Upper lobe of left lung (tissue), 6 donors: ENCODE measurements around the gene XCR1. TPM values are rescaled to one million over a fixed set of nuclear protein-coding genes. Genes with fewer than 3 reads are reported as not detected.

Experiments
- ATAC-seq, 2 donors: fragments of 200-7000 bp; cut with Tn5 transposase; one replicate each; pipeline ENCODE4 v1.9.1; 2022; ENCODE audit warnings: mild to moderate bottlenecking in 2 of 2, moderate library complexity in 2 of 2; ENCODE audit not compliant: low FRiP score in 2 of 2
- DNase-seq, 2 donors: peaks; one replicate each; pipeline ENCODE4 v3.0.0-alpha.2; 2019 to 2020
- H3K27ac ChIP-seq, 4 donors: fragments of 200-600 bp; sonication (generic); one replicate each; pipeline ENCODE4 v1.5.1; 2016 to 2019
- H3K27me3 ChIP-seq, 4 donors: fragments of 200-600 bp; sonication (generic); one replicate each; pipeline ENCODE4 v1.5.1; 2017 to 2019
- H3K36me3 ChIP-seq, 4 donors: fragments of 200-600 bp; sonication (generic); one replicate each; pipeline ENCODE4 v1.5.1; 2016 to 2019
- H3K4me1 ChIP-seq, 4 donors: fragments of 200-600 bp; sonication (generic); one replicate each; pipeline ENCODE4 v1.5.1; 2018 to 2019
- H3K4me3 ChIP-seq, 4 donors: fragments of 200-600 bp; sonication (generic); one replicate each; pipeline ENCODE4 v1.5.1; 2017 to 2019; ENCODE audit warnings: mild to moderate bottlenecking in 2 of 4, moderate library complexity in 1 of 4
- H3K9me3 ChIP-seq, 4 donors: fragments of 200-600 bp; sonication (generic); one replicate each; pipeline ENCODE4 v1.5.1; 2018 to 2019
- EP300 ChIP-seq, 4 donors: sonication (generic); formaldehyde crosslinking; IDR thresholded peaks; one replicate each; pipeline ENCODE4 v1.5.1; 2017; ENCODE audit warnings: antibody characterized with exemption in 4 of 4, control low read depth in 2 of 4
- POLR2A ChIP-seq, 4 donors: fragments of 450-650 bp; IDR thresholded peaks; one replicate each; pipeline ENCODE4 v1.5.1; 2016 to 2017; ENCODE audit warnings: antibody characterized with exemption in 4 of 4, mild to moderate bottlenecking in 2 of 4
- POLR2AphosphoS5 ChIP-seq, 2 donors: sonication (generic); formaldehyde crosslinking; IDR thresholded peaks; one replicate each; pipeline ENCODE4 v1.5.1; 2017; ENCODE audit warnings: antibody characterized with exemption in 2 of 2
- WGBS, 2 donors: methylation state at CpG; one replicate each; pipeline ENCODE4 v1.1.5; 2017 to 2018; 5-methylcytosine and 5-hydroxymethylcytosine counted together
- total RNA-seq, 6 donors: library from RNA; depleted of rRNA in 4 of 6; stranded (reverse); fragments of >200 nt in 4 of 6; gene quantifications; one replicate each; pipeline versions ENCODE4 v1.1.0 to v1.2.1, GENCODE V29; 2016 to 2021
- TF ChIP-seq, protein P1 (sequence below), 6 experiments: fragments of 450-650 bp in 4 of 6; fragments of 200-600 bp in 2 of 6; sonication (generic) in 2 of 6; IDR thresholded peaks; one replicate each; pipeline ENCODE4 v1.5.1; 2016 to 2019; ENCODE audit warnings: antibody characterized with exemption in 6 of 6
- donor health status: DM: no; HTN: no; CAD: no; lungs with moderate emphysema.
- donor health status: DM: no; HTN: yes; CAD: no; lungs with severe emphysema.

XCR1 gene
- total RNA-seq, 6 donors from 2014 or later, result 0.15 to 0.47 (median 0.28) TPM; not detected in 2

- no peak for TF ChIP-seq POLR2AphosphoS5 (IDR thresholded peaks at IDR 0.05)
- no peak for TF ChIP-seq POLR2A (IDR thresholded peaks at IDR 0.05)
- TF ChIP-seq, protein P1, sequence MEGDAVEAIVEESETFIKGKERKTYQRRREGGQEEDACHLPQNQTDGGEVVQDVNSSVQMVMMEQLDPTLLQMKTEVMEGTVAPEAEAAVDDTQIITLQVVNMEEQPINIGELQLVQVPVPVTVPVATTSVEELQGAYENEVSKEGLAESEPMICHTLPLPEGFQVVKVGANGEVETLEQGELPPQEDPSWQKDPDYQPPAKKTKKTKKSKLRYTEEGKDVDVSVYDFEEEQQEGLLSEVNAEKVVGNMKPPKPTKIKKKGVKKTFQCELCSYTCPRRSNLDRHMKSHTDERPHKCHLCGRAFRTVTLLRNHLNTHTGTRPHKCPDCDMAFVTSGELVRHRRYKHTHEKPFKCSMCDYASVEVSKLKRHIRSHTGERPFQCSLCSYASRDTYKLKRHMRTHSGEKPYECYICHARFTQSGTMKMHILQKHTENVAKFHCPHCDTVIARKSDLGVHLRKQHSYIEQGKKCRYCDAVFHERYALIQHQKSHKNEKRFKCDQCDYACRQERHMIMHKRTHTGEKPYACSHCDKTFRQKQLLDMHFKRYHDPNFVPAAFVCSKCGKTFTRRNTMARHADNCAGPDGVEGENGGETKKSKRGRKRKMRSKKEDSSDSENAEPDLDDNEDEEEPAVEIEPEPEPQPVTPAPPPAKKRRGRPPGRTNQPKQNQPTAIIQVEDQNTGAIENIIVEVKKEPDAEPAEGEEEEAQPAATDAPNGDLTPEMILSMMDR (IDR thresholded peaks at IDR 0.05), result no peak
- no peak for TF ChIP-seq EP300 (IDR thresholded peaks at IDR 0.05)
- H3K27ac ChIP-seq, result no peak overlapping the region
- no peaks in the 10 kb centered on the region for H3K9me3 ChIP-seq
- 45 to 53% methylated on average over 4 of the region's 4 CpGs for WGBS, 2 donors
- ATAC-seq (no peak), DNase-seq (no peak)
- peaks cover 0 to 6% (median 2%) of the 10 kb centered on the region in 4 donors for H3K4me1 ChIP-seq
- no peaks in the 10 kb centered on the region for H3K27me3 ChIP-seq
- no peak overlapping the region for H3K4me3 ChIP-seq
- H3K36me3 ChIP-seq, result no peaks in the 10 kb centered on the region
These were observed 41.2 kb upstream of the XCR1 start for GRCh38 chr3:46068501-46068900.

DNA sequence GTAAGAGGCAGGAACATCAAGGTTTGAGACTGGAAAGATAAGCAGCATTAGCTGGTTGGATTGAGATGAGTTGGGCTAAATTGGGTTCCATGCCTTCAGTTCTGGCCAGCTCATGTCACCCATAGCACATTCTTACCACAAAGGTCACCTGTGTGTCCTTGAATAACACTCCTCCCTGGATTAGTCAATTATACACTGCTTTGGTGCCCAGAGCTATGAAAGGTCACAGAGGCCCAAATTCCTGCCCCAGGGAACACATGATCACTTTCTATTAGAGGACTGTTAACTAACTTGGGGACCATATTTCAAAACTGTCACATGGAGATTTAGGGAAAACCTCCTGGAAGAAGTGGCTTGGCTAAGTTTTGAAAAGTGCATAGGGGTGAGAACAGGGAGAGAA, 40.1 kb upstream of the XCR1 start:
- Histone ChIP-seq H3K4me1 (peaks cover 0 to 7% (median 5%) of the 10 kb centered on the region in 4 donors), H3K27me3 (no peaks in the 10 kb centered on the region), H3K36me3 (no peaks in the 10 kb centered on the region), H3K4me3 (no peak overlapping the region), H3K9me3 (no peaks in the 10 kb centered on the region), H3K27ac (peak overlapping the region in 1 of 4 donors; percentile 22)
- TF ChIP-seq EP300 (IDR thresholded peaks at IDR 0.05), result no peak
- ATAC-seq (no peak), DNase-seq (no peak)

DNA sequence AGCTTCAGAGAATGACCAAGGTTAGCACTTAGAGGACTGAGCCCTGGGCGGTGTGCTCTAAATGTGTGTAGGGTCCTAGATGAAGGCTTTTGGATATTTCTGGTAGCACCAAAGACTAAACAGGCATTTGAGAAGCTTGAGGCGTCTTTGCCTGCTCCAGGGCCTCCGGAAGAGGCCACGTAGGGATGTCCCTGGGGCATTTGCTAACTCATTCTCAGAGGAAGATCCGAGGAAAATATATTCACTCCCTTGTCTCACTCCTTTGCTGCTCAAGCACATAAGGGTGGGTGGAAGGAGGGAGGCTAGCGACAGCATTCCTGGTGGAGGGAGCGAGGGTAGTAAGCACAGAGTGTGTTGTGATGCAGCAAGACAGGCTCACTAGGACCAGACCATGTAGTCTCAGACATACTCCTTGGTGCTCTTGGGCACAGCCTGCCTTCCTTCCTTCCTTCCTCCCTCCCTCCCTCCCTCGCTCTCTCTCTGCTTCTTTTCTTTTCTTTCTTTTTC, 38.5 kb upstream of the XCR1 start:
- ATAC-seq (peak in 1 of 2 donors; percentile 44), DNase-seq (no peak)
- WGBS, 2 donors, result 78 to 82% methylated on average over 8 of the region's 8 CpGs
- TF ChIP-seq POLR2A (IDR thresholded peaks at IDR 0.05), result no peak
- TF ChIP-seq, protein P1 (IDR thresholded peaks at IDR 0.05), result no peak
- TF ChIP-seq EP300 (IDR thresholded peaks at IDR 0.05), result no peak
- Histone ChIP-seq H3K27ac (no peak overlapping the region), H3K9me3 (no peaks in the 10 kb centered on the region), H3K4me1 (peaks cover 0 to 7% (median 5%) of the 10 kb centered on the region in 4 donors), H3K27me3 (no peaks in the 10 kb centered on the region), H3K4me3 (no peak overlapping the region), H3K36me3 (no peaks in the 10 kb centered on the region)

- Histone ChIP-seq H3K4me3 (no peak overlapping the region), H3K27me3 (no peaks in the 10 kb centered on the region), H3K4me1 (peaks cover 0 to 7% (median 5%) of the 10 kb centered on the region in 4 donors), H3K27ac (no peak overlapping the region), H3K36me3 (no peaks in the 10 kb centered on the region), H3K9me3 (no peaks in the 10 kb centered on the region)
- TF ChIP-seq POLR2AphosphoS5 (IDR thresholded peaks at IDR 0.05), result no peak
- TF ChIP-seq EP300 (IDR thresholded peaks at IDR 0.05), result no peak
- TF ChIP-seq, protein P1 (IDR thresholded peaks at IDR 0.05), result no peak
- no peak for TF ChIP-seq POLR2A (IDR thresholded peaks at IDR 0.05)
- DNase-seq (peak in 1 of 2 donors; percentile 58), ATAC-seq (peak; percentile 20 to 24)
- WGBS, 2 donors, result 20 to 26% methylated on average over 4 to 6 of the region's 6 CpGs
These were observed 38.0 kb upstream of the XCR1 start for GRCh38 chr3:46065294-46065705.

- Histone ChIP-seq H3K27me3 (no peaks in the 10 kb centered on the region), H3K4me1 (peaks cover 0 to 6% (median 4%) of the 10 kb centered on the region in 4 donors), H3K36me3 (no peaks in the 10 kb centered on the region), H3K9me3 (no peaks in the 10 kb centered on the region), H3K27ac (no peak overlapping the region), H3K4me3 (no peak overlapping the region)
- WGBS, 2 donors, result 20 to 45% methylated on average over 2 of the region's 2 CpGs
- DNase-seq (no peak), ATAC-seq (no peak)
- TF ChIP-seq POLR2A (IDR thresholded peaks at IDR 0.05), result no peak
- TF ChIP-seq, protein P1 (IDR thresholded peaks at IDR 0.05), result no peak
- no peak for TF ChIP-seq POLR2AphosphoS5 (IDR thresholded peaks at IDR 0.05)
- TF ChIP-seq EP300 (IDR thresholded peaks at IDR 0.05), result no peak
These were observed 35.4 kb upstream of the XCR1 start for GRCh38 chr3:46062679-46063078.
